HepG2 (cell line): ENCODE measurements around the gene SDK2. TPM values are rescaled to one million over a fixed set of nuclear protein-coding genes. Genes with fewer than 3 reads are reported as not detected.
A peak's percentile ranks its signal among the peaks of the same experiment; 100 is the strongest.

ENCODE experiments used
- ARNTL ChIP-seq: sonication (generic); formaldehyde crosslinking; IDR thresholded peaks from 2 replicates; pipeline ENCODE4 v1.4.0; 2020; ENCODE audit warnings: mild to moderate bottlenecking, missing genetic modification reagents
- BHLHE40 ChIP-seq: IDR thresholded peaks from 2 replicates; pipeline ENCODE4 v1.6.1; 2011; ENCODE audit warnings: low read length, improper control_type of control experiment
- CHD2 ChIP-seq: IDR thresholded peaks from 2 replicates; pipeline ENCODE4 v1.6.1; 2011; ENCODE audit warnings: low read depth, low read length, improper control_type of control experiment
- CTCF ChIP-seq: sonication (generic); formaldehyde crosslinking; IDR thresholded peaks from 2 replicates; pipeline ENCODE4 v1.5.0; 2020; ENCODE audit warnings: mild to moderate bottlenecking, missing genetic modification reagents, moderate library complexity
- GATAD2A ChIP-seq: IDR thresholded peaks from 2 replicates; pipeline ENCODE4 v1.6.1; 2016
- GPN1 ChIP-seq: sonication (generic); formaldehyde crosslinking; IDR thresholded peaks from 2 replicates; pipeline ENCODE4 v1.5.1; 2020; ENCODE audit warnings: missing genetic modification reagents, borderline replicate concordance
- HIVEP1 ChIP-seq: sonication (generic); formaldehyde crosslinking; IDR thresholded peaks from 2 replicates; pipeline ENCODE4 v1.4.0; 2020; ENCODE audit warnings: mild to moderate bottlenecking, missing genetic modification reagents
- HOMEZ ChIP-seq: IDR thresholded peaks from 2 replicates; pipeline ENCODE4 v1.6.1; 2016; ENCODE audit warnings: low read depth
- MEIS1 ChIP-seq: sonication (generic); formaldehyde crosslinking; IDR thresholded peaks from 2 replicates; pipeline ENCODE4 v1.9.0; 2021; ENCODE audit warnings: mild to moderate bottlenecking, missing genetic modification reagents, moderate library complexity, borderline replicate concordance
- RFX5 ChIP-seq: IDR thresholded peaks from 2 replicates; pipeline ENCODE4 v1.6.1; 2011; ENCODE audit warnings: low read depth, low read length, improper control_type of control experiment
- STAG1 ChIP-seq: sonication (generic); formaldehyde crosslinking; IDR thresholded peaks from 2 replicates; pipeline ENCODE4 v1.4.0; 2020; ENCODE audit warnings: missing genetic modification reagents
- ZBTB25 ChIP-seq: IDR thresholded peaks from 2 replicates; pipeline ENCODE4 v1.6.1; 2018; ENCODE audit warnings: missing genetic modification reagents
- ZBTB38 ChIP-seq: sonication (generic); formaldehyde crosslinking; IDR thresholded peaks from 2 replicates; pipeline ENCODE4 v1.5.1; 2020; ENCODE audit warnings: mild to moderate bottlenecking, missing genetic modification reagents
- ZBTB4 ChIP-seq: sonication (generic); formaldehyde crosslinking; IDR thresholded peaks from 2 replicates; pipeline ENCODE4 v1.4.0; 2020; ENCODE audit warnings: missing genetic modification reagents, mild to moderate bottlenecking, borderline replicate concordance
- ZNF512B ChIP-seq: sonication (generic); formaldehyde crosslinking; IDR thresholded peaks from 2 replicates; pipeline ENCODE4 v1.5.1; 2020; ENCODE audit warnings: missing genetic modification reagents, mild to moderate bottlenecking, borderline replicate concordance
- polyA plus RNA-seq, 8 experiments: library from polyadenylated mRNA; depleted of rRNA in 3 of 8; stranded (reverse) in 7 of 8; unstranded in 1 of 8; fragments of >200 nt; fragmentation: Illumina TruSeq in 4 of 8; extraction: Trizol in 4 of 8; gene quantifications; 2 replicates each; pipeline versions ENCODE4 v1.2.1 to v1.2.3, GENCODE V29; 2011 to 2016; ENCODE audit warnings: low read depth in 4 of 8, missing spikeins in 1 of 8, mixed read lengths in 1 of 8; ENCODE audit not compliant: insufficient read depth in 1 of 8
- total RNA-seq, 5 experiments: library from RNA; depleted of rRNA; stranded (reverse); fragments of >200 nt; fragmentation: Illumina TruSeq; extraction: Trizol; gene quantifications; 2 replicates each; pipeline ENCODE4 v1.2.3, GENCODE V29; 2016; ENCODE audit warnings: low read depth in 1 of 5

SDK2 gene
- total and polyA plus RNA-seq, 2 of the 13 experiments (the other 11 are each of a cell fraction or from before 2014, with no cell fraction given) = not detected

- peak; percentile 27; the same call in 1 of the 2 replicates for TF ChIP-seq HOMEZ (CRISPR knock-in tag)
- no peak for TF ChIP-seq ARNTL (CRISPR knock-in tag)
- TF ChIP-seq GATAD2A (CRISPR knock-in tag) = no peak
- peak; percentile 92 for TF ChIP-seq STAG1 (CRISPR knock-in tag)
- TF ChIP-seq ZBTB38 = no peak
- 0 out of 2 replicates have a peak, but pooled peaks have one; percentile 29 for TF ChIP-seq ZBTB4 (CRISPR knock-in tag)
- TF ChIP-seq MEIS1 (CRISPR knock-in tag) = 0 out of 2 replicates have a peak, but pooled peaks have one; percentile 60
- TF ChIP-seq ZBTB25 (CRISPR knock-in tag) = 0 out of 2 replicates have a peak, but pooled peaks have one; percentile 24
- peak; percentile 96 for TF ChIP-seq CTCF (CRISPR knock-in tag)
- TF ChIP-seq BHLHE40 = 0 out of 2 replicates have a peak, but pooled peaks have one; percentile 11
- TF ChIP-seq ZNF512B (CRISPR knock-in tag) = no peak
- no peak for TF ChIP-seq HIVEP1 (CRISPR knock-in tag)
- TF ChIP-seq RFX5 = no peak
- no peak for TF ChIP-seq CHD2
- TF ChIP-seq GPN1 (CRISPR knock-in tag) = no peak
Measured at GRCh38 chr17:73429440-73430164, 214.6 kb downstream of the SDK2 start (continued).
